SU-DHL-6 (cell line): ENCODE results near the gene RADX.
"Not testable (repeated sequence)": the region's sequence is repeated elsewhere in the genome, so short reads cannot be mapped to it uniquely, and the experiment has no call there.

ENCODE experiments used
- H2AFZ ChIP-seq: fragments of 200-600 bp; sonication (generic); 2 replicates; pipeline ENCODE4 v1.6.1; 2014; ENCODE audit warnings: low read depth, mild to moderate bottlenecking, moderate library complexity, mixed read lengths, antibody characterized with exemption, low read length; ENCODE audit not compliant: severe bottlenecking
- H3F3A ChIP-seq: fragments of 200-600 bp; shearing (Covaris generic); 2 replicates; pipeline ENCODE4 v1.6.0; 2016; ENCODE audit warnings: antibody characterized with exemption, mild to moderate bottlenecking; ENCODE audit not compliant: insufficient read depth
- H3K27ac ChIP-seq: fragments of 200-600 bp; sonication (generic); 2 replicates; pipeline ENCODE4 v1.5.1; 2016; ENCODE audit warnings: low read depth, mild to moderate bottlenecking, low read length, moderate library complexity, mixed read lengths
- H3K27me3 ChIP-seq: fragments of 200-600 bp; sonication (generic), shearing (Covaris generic); 2 replicates; pipeline ENCODE4 v1.6.0; 2014; ENCODE audit warnings: mild to moderate bottlenecking, low read length
- H3K36me3 ChIP-seq: fragments of 200-600 bp; sonication (generic); 2 replicates; pipeline ENCODE4 v1.6.1; 2014; ENCODE audit warnings: mild to moderate bottlenecking, low read length, mixed read lengths
- H3K4me2 ChIP-seq: fragments of 300-600, 200-600 bp; shearing (Covaris generic), sonication (generic); 2 replicates; pipeline ENCODE4 v1.6.0; 2014; ENCODE audit warnings: low read length, low read depth, mild to moderate bottlenecking; ENCODE audit not compliant: poor library complexity, severe bottlenecking
- H3K4me3 ChIP-seq: fragments of 200-600 bp; sonication (generic); 2 replicates; pipeline ENCODE4 v1.5.1; 2014; ENCODE audit warnings: antibody characterized with exemption, low read length, mild to moderate bottlenecking, mixed read lengths; ENCODE audit not compliant: insufficient read depth, poor library complexity, severe bottlenecking
- H3K79me2 ChIP-seq: fragments of 200-600 bp; sonication (generic); 2 replicates; pipeline ENCODE4 v1.6.1; 2014; ENCODE audit warnings: mild to moderate bottlenecking, low read length, moderate library complexity; ENCODE audit not compliant: insufficient read depth
- H3K9ac ChIP-seq: fragments of 200-600 bp; sonication (generic); 2 replicates; pipeline ENCODE4 v1.7.0; 2014; ENCODE audit warnings: mild to moderate bottlenecking, low read length
- H3K9me2 ChIP-seq: fragments of 200-600 bp; sonication (generic); replicated peaks from 2 replicates; pipeline ENCODE4 v1.6.1; 2014; ENCODE audit warnings: low read length; ENCODE audit not compliant: insufficient read depth
- H3K9me3 ChIP-seq: fragments of 200-600 bp; sonication (generic); 2 replicates; pipeline ENCODE4 v1.6.1; 2014; ENCODE audit warnings: low read length, mixed read lengths; ENCODE audit not compliant: insufficient read depth
- H4K20me1 ChIP-seq: fragments of 200-600 bp; sonication (generic); 2 replicates; pipeline ENCODE4 v1.6.1; 2014; ENCODE audit warnings: low read depth, mild to moderate bottlenecking, antibody characterized with exemption, low read length, moderate library complexity, mixed read lengths
- CTCF ChIP-seq: fragments of 200-600 bp; sonication (generic); IDR thresholded peaks from one replicate; pipeline ENCODE4 v1.5.1; 2017; ENCODE audit warnings: antibody characterized with exemption, mild to moderate bottlenecking, low read length, moderate library complexity; ENCODE audit not compliant: insufficient read depth, poor library complexity, severe bottlenecking
- EZH2phosphoT487 ChIP-seq: fragments of 200-600 bp; sonication (generic), shearing (Covaris generic); conservative IDR thresholded peaks from 2 replicates; pipeline ENCODE4 v1.6.1; 2018; ENCODE audit warnings: mild to moderate bottlenecking, antibody characterized with exemption, low read length, moderate library complexity, mixed read lengths

Gene RADX

GRCh38 chrX:106649523-106650428 is 38.0 kb downstream of the RADX start:
- no peaks in the 10 kb centered on the region for H3K27me3 ChIP-seq
- H3K4me2 ChIP-seq = no peak overlapping the region

GRCh38 chrX:106653625-106654024 is 41.8 kb downstream of the RADX start:
- not testable (repeated sequence) for H3F3A ChIP-seq, H3K9me2 ChIP-seq, H3K27me3 ChIP-seq, H3K9ac ChIP-seq, H3K4me2 ChIP-seq, H3K27ac ChIP-seq, H3K9me3 ChIP-seq, H2AFZ ChIP-seq, H3K4me3 ChIP-seq, H3K36me3 ChIP-seq, H3K79me2 ChIP-seq, H4K20me1 ChIP-seq

More at GRCh38 chrX:106649523-106650428, 38.0 kb downstream of the RADX start:
- Histone ChIP-seq H3F3A (no peaks in the 10 kb centered on the region), H3K9me2 (no peaks in the 10 kb centered on the region), H3K36me3 (no peaks in the 10 kb centered on the region), H3K9me3 (no peaks in the 10 kb centered on the region), H4K20me1 (no peaks in the 10 kb centered on the region), H3K4me3 (no peak overlapping the region), H3K9ac (no peak overlapping the region), H2AFZ (no peak overlapping the region), H3K27ac (no peak overlapping the region), H3K79me2 (no peaks in the 10 kb centered on the region)
- TF ChIP-seq CTCF (no peak), EZH2phosphoT487 (no peak)

GRCh38 chrX:106670631-106671030 is 58.9 kb downstream of the RADX start:
- H3K4me3 ChIP-seq = no peak overlapping the region
- H3K9me3 ChIP-seq = no peaks in the 10 kb centered on the region
- no peak overlapping the region for H3K9ac ChIP-seq
- no peaks in the 10 kb centered on the region for H3F3A ChIP-seq
- H3K4me2 ChIP-seq = no peak overlapping the region
- TF ChIP-seq EZH2phosphoT487 (no peak), CTCF (no peak)
- H3K79me2 ChIP-seq = no peaks in the 10 kb centered on the region
- no peaks in the 10 kb centered on the region for H3K27me3 ChIP-seq
- H3K9me2 ChIP-seq = no peaks in the 10 kb centered on the region
- H4K20me1 ChIP-seq = no peaks in the 10 kb centered on the region
- H3K27ac ChIP-seq = no peak overlapping the region
- no peaks in the 10 kb centered on the region for H3K36me3 ChIP-seq
- H2AFZ ChIP-seq = no peak overlapping the region

- no peak overlapping the region for H2AFZ ChIP-seq
- no peaks in the 10 kb centered on the region for H3K36me3 ChIP-seq
Measured at GRCh38 chrX:106672527-106672926, 60.7 kb downstream of the RADX start.

More at GRCh38 chrX:106672527-106672926, 60.7 kb downstream of the RADX start:
- Histone ChIP-seq H3K79me2 (no peaks in the 10 kb centered on the region), H3K4me3 (no peak overlapping the region), H3F3A (no peaks in the 10 kb centered on the region), H3K9me2 (no peaks in the 10 kb centered on the region), H3K9ac (no peak overlapping the region), H3K27me3 (no peaks in the 10 kb centered on the region), H3K4me2 (no peak overlapping the region), H4K20me1 (no peaks in the 10 kb centered on the region), H3K9me3 (no peaks in the 10 kb centered on the region), H3K27ac (no peak overlapping the region)
- TF ChIP-seq CTCF (no peak), EZH2phosphoT487 (no peak)
